Ishikawa (cell line): ENCODE measurements around the gene RANBP3L.

Experiments
- CEBPB ChIP-seq: IDR thresholded peaks from 2 replicates; pipeline ENCODE4 v1.6.1; 2012
- CREB1 ChIP-seq: IDR thresholded peaks from 2 replicates; pipeline ENCODE4 v1.6.1; 2012; ENCODE audit warnings: low read depth
- EGR1 ChIP-seq: IDR thresholded peaks from 2 replicates; pipeline ENCODE4 v1.6.1; 2012
- EP300 ChIP-seq: IDR thresholded peaks from 2 replicates; pipeline ENCODE4 v1.6.1; 2012; ENCODE audit warnings: borderline replicate concordance
- FOXM1 ChIP-seq: IDR thresholded peaks from 2 replicates; pipeline ENCODE4 v1.6.1; 2012; ENCODE audit warnings: low read depth, borderline replicate concordance
- MAX ChIP-seq: IDR thresholded peaks from 2 replicates; pipeline ENCODE4 v1.6.1; 2012
- NFIC ChIP-seq: IDR thresholded peaks from 2 replicates; pipeline ENCODE4 v1.6.1; 2012
- RAD21 ChIP-seq: IDR thresholded peaks from 2 replicates; pipeline ENCODE4 v1.6.1; 2012; ENCODE audit warnings: low read depth
- REST ChIP-seq: IDR thresholded peaks from 2 replicates; pipeline ENCODE4 v1.6.1; 2012; ENCODE audit warnings: low read depth, mild to moderate bottlenecking
- TAF1 ChIP-seq: IDR thresholded peaks from 2 replicates; pipeline ENCODE4 v1.6.1; 2012; ENCODE audit warnings: low read depth, mild to moderate bottlenecking
- TCF12 ChIP-seq: IDR thresholded peaks from 2 replicates; pipeline ENCODE4 v1.6.1; 2012; ENCODE audit warnings: low read depth
- TEAD4 ChIP-seq: IDR thresholded peaks from 2 replicates; pipeline ENCODE4 v1.6.1; 2012
- USF1 ChIP-seq: IDR thresholded peaks from 2 replicates; pipeline ENCODE4 v1.6.1; 2012
- YY1 ChIP-seq: IDR thresholded peaks from 2 replicates; pipeline ENCODE4 v1.6.1; 2012; ENCODE audit warnings: low read depth
- ZBTB7A ChIP-seq: IDR thresholded peaks from 2 replicates; pipeline ENCODE4 v1.6.1; 2012; ENCODE audit warnings: low read depth

Gene RANBP3L

GRCh38 chr5:36279054-36279698 is 22.5 kb downstream of the RANBP3L start:
- TF ChIP-seq NFIC = no peak
- TF ChIP-seq RAD21 = no peak
- TF ChIP-seq FOXM1 = no peak
- TF ChIP-seq MAX = no peak
- no peak for TF ChIP-seq USF1
- no peak for TF ChIP-seq TAF1
- no peak for TF ChIP-seq EGR1
- TF ChIP-seq TCF12 = no peak
- TF ChIP-seq CREB1 = no peak
- no peak for TF ChIP-seq ZBTB7A
- TF ChIP-seq EP300 = no peak
- TF ChIP-seq YY1 = no peak
- no peak for TF ChIP-seq CEBPB
- TF ChIP-seq REST = no peak
- TF ChIP-seq TEAD4 = no peak

- no peak for TF ChIP-seq FOXM1
- TF ChIP-seq USF1 = no peak
- TF ChIP-seq NFIC = no peak
- no peak for TF ChIP-seq EGR1
- no peak for TF ChIP-seq YY1
- no peak for TF ChIP-seq TCF12
- no peak for TF ChIP-seq CREB1
Measured at GRCh38 chr5:36277521-36278176, 24.1 kb downstream of the RANBP3L start.

- TF ChIP-seq EGR1 = no peak
- no peak for TF ChIP-seq MAX
Measured at GRCh38 chr5:36276864-36277263, 24.8 kb downstream of the RANBP3L start.

- TF ChIP-seq CEBPB (no peak), ZBTB7A (no peak), TEAD4 (no peak), REST (no peak), CREB1 (no peak), TAF1 (no peak), NFIC (no peak), TCF12 (no peak), RAD21 (no peak), EGR1 (no peak), MAX (no peak), YY1 (no peak), USF1 (no peak)
Measured at GRCh38 chr5:36273809-36274526, 27.7 kb downstream of the RANBP3L start.

- TF ChIP-seq ZBTB7A (no peak), USF1 (no peak), FOXM1 (no peak), REST (no peak), TAF1 (no peak), EGR1 (no peak), CEBPB (no peak), TCF12 (no peak), YY1 (no peak), EP300 (no peak), TEAD4 (no peak), NFIC (no peak)
Measured at GRCh38 chr5:36272136-36272690, 29.5 kb downstream of the RANBP3L start.
